Vagina (tissue), 2 donors: ENCODE data around the gene CCDC117.

Experiments used
- POLR2AphosphoS5 ChIP-seq, 2 donors: sonication (generic); formaldehyde crosslinking; IDR thresholded peaks; one replicate each; pipeline ENCODE4 v1.9.0; 2017; ENCODE audit warnings: antibody characterized with exemption in 2 of 2, mild to moderate bottlenecking in 2 of 2, low read depth in 1 of 2; ENCODE audit not compliant: insufficient read depth in 1 of 2
- TF ChIP-seq, protein P1 (sequence below), 3 experiments: fragments of 450-650 bp in 2 of 3; fragments of 200-600 bp in 1 of 3; sonication (generic) in 1 of 3; IDR thresholded peaks; one replicate each; pipeline ENCODE4 v1.5.1; 2017 to 2019; ENCODE audit warnings: antibody characterized with exemption in 3 of 3, mild to moderate bottlenecking in 2 of 3, moderate library complexity in 2 of 3

DNA sequence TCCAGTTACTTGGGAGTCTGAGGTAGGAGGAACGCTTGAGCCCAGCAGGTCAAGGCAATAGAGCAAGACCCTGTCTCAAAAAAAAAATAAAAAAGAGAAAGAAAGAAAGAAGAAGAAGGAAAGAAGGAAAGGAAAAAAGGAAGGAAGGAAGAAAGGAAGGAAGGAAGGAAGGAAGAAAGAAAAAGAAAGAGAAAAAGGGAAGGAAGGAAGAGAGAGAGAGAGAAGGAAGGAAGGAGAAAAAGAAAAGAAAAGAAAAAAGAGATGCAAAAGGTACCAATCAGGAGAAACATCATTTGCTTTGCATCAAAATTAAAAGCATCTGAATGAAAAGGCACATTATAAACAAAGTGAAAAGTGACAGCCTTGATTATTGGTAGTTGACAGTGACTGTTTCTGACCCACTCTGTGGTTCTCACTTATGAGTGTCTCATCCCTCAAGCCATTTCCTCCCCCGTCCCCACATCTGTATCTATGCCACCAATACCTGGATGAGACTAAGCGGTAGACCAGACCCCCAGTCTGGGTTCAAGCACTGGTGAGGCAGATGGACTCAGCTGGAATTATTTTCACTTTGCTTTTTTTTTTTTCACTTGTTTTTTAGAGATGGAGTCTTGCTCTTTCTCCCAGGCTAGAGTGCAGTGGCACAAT lies 60.9 kb downstream of the CCDC117 start:
- TF ChIP-seq, protein P1, sequence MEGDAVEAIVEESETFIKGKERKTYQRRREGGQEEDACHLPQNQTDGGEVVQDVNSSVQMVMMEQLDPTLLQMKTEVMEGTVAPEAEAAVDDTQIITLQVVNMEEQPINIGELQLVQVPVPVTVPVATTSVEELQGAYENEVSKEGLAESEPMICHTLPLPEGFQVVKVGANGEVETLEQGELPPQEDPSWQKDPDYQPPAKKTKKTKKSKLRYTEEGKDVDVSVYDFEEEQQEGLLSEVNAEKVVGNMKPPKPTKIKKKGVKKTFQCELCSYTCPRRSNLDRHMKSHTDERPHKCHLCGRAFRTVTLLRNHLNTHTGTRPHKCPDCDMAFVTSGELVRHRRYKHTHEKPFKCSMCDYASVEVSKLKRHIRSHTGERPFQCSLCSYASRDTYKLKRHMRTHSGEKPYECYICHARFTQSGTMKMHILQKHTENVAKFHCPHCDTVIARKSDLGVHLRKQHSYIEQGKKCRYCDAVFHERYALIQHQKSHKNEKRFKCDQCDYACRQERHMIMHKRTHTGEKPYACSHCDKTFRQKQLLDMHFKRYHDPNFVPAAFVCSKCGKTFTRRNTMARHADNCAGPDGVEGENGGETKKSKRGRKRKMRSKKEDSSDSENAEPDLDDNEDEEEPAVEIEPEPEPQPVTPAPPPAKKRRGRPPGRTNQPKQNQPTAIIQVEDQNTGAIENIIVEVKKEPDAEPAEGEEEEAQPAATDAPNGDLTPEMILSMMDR (IDR thresholded peaks at IDR 0.05) = no peak
- no peak for TF ChIP-seq POLR2AphosphoS5 (IDR thresholded peaks at IDR 0.05; ENCODE audit: insufficient read depth in 1 of 2, low read depth in 1 of 2)
